Panc1 (cell line): Measurements from ENCODE around the gene HUS1B. TPM values are rescaled to one million over a fixed set of nuclear protein-coding genes. Genes with fewer than 3 reads are reported as not detected.

ENCODE experiments used
- ATAC-seq: fragments of 200-7000 bp; cut with Tn5 transposase; 2 replicates; pipeline ENCODE4 v1.9.1; 2020; ENCODE audit warnings: mild to moderate bottlenecking, moderate library complexity
- BruUV-seq: library from RNA; stranded (reverse); fragments of 400-500 nt; replicated peaks from 2 replicates; lab custom pipeline; 2021; lab: Mats Ljungman, UMichigan
- CTCF ChIA-PET: fragments of 300-600 bp; sonication (Branson Sonifier 250); formaldehyde crosslinking; loops from one replicate; lab custom pipeline; 2022; ENCODE audit warnings: antibody characterized with exemption; lab: Charles Lee
- POLR2A ChIA-PET: fragments of 300-600 bp; sonication (Branson Sonifier 250); formaldehyde crosslinking; loops from one replicate; lab custom pipeline; 2022; ENCODE audit warnings: antibody characterized with exemption; lab: Charles Lee
- DNase-seq: peaks from one replicate; pipeline ENCODE4 v3.0.0-alpha.2; 2010; ENCODE audit warnings: low read depth, low spot score
- H3K27ac ChIP-seq: 2 replicates; pipeline ENCODE4 v1.5.1; 2011; ENCODE audit warnings: mild to moderate bottlenecking, low read length, inconsistent platforms
- H3K27me3 ChIP-seq: fragments of 200-500 bp; sonication (Bioruptor generic); 2 replicates; pipeline ENCODE4 v1.6.0; 2014; ENCODE audit warnings: low read length, inconsistent platforms; ENCODE audit not compliant: control insufficient read depth, insufficient read depth
- H3K36me3 ChIP-seq: fragments of 200-500 bp; sonication (Bioruptor generic); 2 replicates; pipeline ENCODE4 v1.5.1; 2014; ENCODE audit warnings: inconsistent platforms, mild to moderate bottlenecking, low read length, moderate library complexity; ENCODE audit not compliant: control insufficient read depth, insufficient read depth
- H3K4me1 ChIP-seq: 2 replicates; pipeline ENCODE4 v1.5.1; 2011; ENCODE audit warnings: inconsistent platforms, mild to moderate bottlenecking, low read length, moderate library complexity; ENCODE audit not compliant: control insufficient read depth, insufficient read depth
- H3K4me3 ChIP-seq, 2 experiments: 2 replicates each; pipeline ENCODE4 v1.5.1; 2011 to 2012; ENCODE audit warnings: low read depth in 2 of 2, low read length in 2 of 2, mild to moderate bottlenecking in 2 of 2, inconsistent platforms in 1 of 2, moderate library complexity in 1 of 2
- H3K9me3 ChIP-seq: fragments of 200-500 bp; sonication (Bioruptor generic); 2 replicates; pipeline ENCODE4 v1.5.1; 2014; ENCODE audit warnings: low read depth, mild to moderate bottlenecking, inconsistent platforms, low read length, moderate library complexity; ENCODE audit not compliant: control insufficient read depth, insufficient read depth
- CTCF ChIP-seq: fragments of 450-650 bp; IDR thresholded peaks from 2 replicates; pipeline ENCODE4 v1.5.1; 2017; ENCODE audit warnings: mild to moderate bottlenecking
- POLR2AphosphoS5 ChIP-seq: IDR thresholded peaks from 2 replicates; pipeline ENCODE4 v1.6.1; 2012; ENCODE audit warnings: mild to moderate bottlenecking, low read depth, low read length, moderate library complexity
- REST ChIP-seq, 2 experiments: IDR thresholded peaks; 2 replicates each; pipeline ENCODE4 v1.6.1; 2011 to 2012; ENCODE audit warnings: low read depth in 2 of 2, control low read depth in 1 of 2, low read length in 1 of 2, mild to moderate bottlenecking in 1 of 2, moderate library complexity in 1 of 2; ENCODE audit not compliant: insufficient read depth in 1 of 2
- SIN3A ChIP-seq: IDR thresholded peaks from 2 replicates; pipeline ENCODE4 v1.6.1; 2012; ENCODE audit warnings: low read depth, mild to moderate bottlenecking, low read length, moderate library complexity, borderline replicate concordance; ENCODE audit not compliant: insufficient read depth
- TCF7L2 ChIP-seq: IDR thresholded peaks from 2 replicates; pipeline ENCODE4 v1.6.1; 2011; ENCODE audit warnings: mild to moderate bottlenecking, low read depth, low read length, inconsistent platforms
- in situ Hi-C: cut with HindIII; loops from 2 replicates; pipeline ENCODE4 v1.10.0; 2016; ENCODE audit warnings: low sequenced_read_pairs, low pct_unique_long_range_greater_than_20kb
- intact Hi-C: fragments of 100-400 bp; cut with micrococcal nuclease; formaldehyde crosslinking; loops from one replicate; pipeline ENCODE4 v1.10.0; 2022; ENCODE audit not compliant: unreplicated experiment
- total RNA-seq: library from RNA; stranded (reverse); gene quantifications from one replicate; pipeline ENCODE4 v1.2.1, GENCODE V29; 2021; ENCODE audit not compliant: unreplicated experiment

Gene HUS1B
- total RNA-seq, 1 experiment from 2014 or later = 0.74 TPM

GRCh38 chr6:701215-701614 lies 44.3 kb upstream of the HUS1B start:
- Histone ChIP-seq H3K4me3 (no peak overlapping the region), H3K4me1 (no peaks in the 10 kb centered on the region), H3K9me3 (no peaks in the 10 kb centered on the region), H3K27me3 (no peaks in the 10 kb centered on the region; the same call in 1 of the 2 replicates), H3K27ac (no peak overlapping the region), H3K36me3 (no peaks in the 10 kb centered on the region)
- intact Hi-C loops (no loop called here), in situ Hi-C loops (no loop called here)
- ChIA-PET POLR2A (no interaction called here), CTCF (no interaction called here)
- DNase-seq (no peak), ATAC-seq (no peak)
- BruUV-seq = no TSS peak
- TF ChIP-seq POLR2AphosphoS5 (no peak), SIN3A (no peak), TCF7L2 (no peak), CTCF (no peak), REST (IDR thresholded peaks at IDR 0.05; ENCODE audit: insufficient read depth in 1 of 2, low read depth in 2 of 2, low read length in 1 of 2) (no peak)

- in situ Hi-C loops = no loop called here
- H3K9me3 ChIP-seq = no peaks in the 10 kb centered on the region
- H3K4me1 ChIP-seq = no peaks in the 10 kb centered on the region
- H3K27ac ChIP-seq = no peak overlapping the region
- DNase-seq (no peak), ATAC-seq (no peak)
- TF ChIP-seq POLR2AphosphoS5 (no peak), SIN3A (no peak), REST (IDR thresholded peaks at IDR 0.05; ENCODE audit: insufficient read depth in 1 of 2, low read depth in 2 of 2, low read length in 1 of 2) (no peak), TCF7L2 (no peak), CTCF (no peak)
- ChIA-PET CTCF (no interaction called here), POLR2A (no interaction called here)
- H3K27me3 ChIP-seq = no peaks in the 10 kb centered on the region; the same call in 1 of the 2 replicates
- H3K36me3 ChIP-seq = no peaks in the 10 kb centered on the region
- intact Hi-C loops = no loop called here
- H3K4me3 ChIP-seq = no peak overlapping the region
- no TSS peak for BruUV-seq
Observed at GRCh38 chr6:700490-700889, 43.6 kb upstream of the HUS1B start.
